HepG2 (cell line): ENCODE measurements around the gene SAPCD1. TPM values are rescaled to one million over a fixed set of nuclear protein-coding genes. Genes with fewer than 3 reads are reported as not detected.
A peak's percentile ranks its signal among the peaks of the same experiment; 100 is the strongest.

ENCODE experiments used
- ATF7-NPFF ChIP-seq: sonication (generic); formaldehyde crosslinking; IDR thresholded peaks from 2 replicates; pipeline ENCODE4 v1.8.1; 2023; ENCODE audit warnings: mild to moderate bottlenecking, low read depth, missing genetic modification reagents, moderate library complexity
- DNMT1 ChIP-seq: sonication (generic); formaldehyde crosslinking; IDR thresholded peaks from 2 replicates; pipeline ENCODE4 v1.5.1; 2020; ENCODE audit warnings: mild to moderate bottlenecking, missing genetic modification reagents
- ELF4 ChIP-seq: sonication (generic); formaldehyde crosslinking; IDR thresholded peaks from 2 replicates; pipeline ENCODE4 v1.5.0; 2020; ENCODE audit warnings: missing genetic modification reagents, mild to moderate bottlenecking, moderate library complexity, borderline replicate concordance
- FOSL1 ChIP-seq: sonication (generic); formaldehyde crosslinking; IDR thresholded peaks from 2 replicates; pipeline ENCODE4 v1.9.0; 2021; ENCODE audit warnings: missing genetic modification reagents, borderline replicate concordance
- GABPB1 ChIP-seq: IDR thresholded peaks from 2 replicates; pipeline ENCODE4 v1.6.1; 2016; ENCODE audit warnings: mild to moderate bottlenecking, missing genetic modification reagents, moderate library complexity, missing compliant biosample characterization
- HNF4G ChIP-seq, 2 experiments: sonication (generic) in 1 of 2; formaldehyde crosslinking in 1 of 2; IDR thresholded peaks; 2 replicates each; pipeline versions ENCODE4 v1.4.0 to v1.6.1; 2011 to 2020; ENCODE audit warnings: borderline replicate concordance in 2 of 2, low read depth in 2 of 2, mild to moderate bottlenecking in 2 of 2, low read length in 1 of 2, missing genetic modification reagents in 1 of 2, moderate library complexity in 1 of 2
- ISL2 ChIP-seq: sonication (generic); formaldehyde crosslinking; IDR thresholded peaks from 2 replicates; pipeline ENCODE4 v1.5.0; 2020; ENCODE audit warnings: missing genetic modification reagents
- MED1 ChIP-seq: sonication (generic); formaldehyde crosslinking; IDR thresholded peaks from 2 replicates; pipeline ENCODE4 v1.4.0; 2020; ENCODE audit warnings: missing genetic modification reagents
- NCOA2 ChIP-seq: sonication (generic); formaldehyde crosslinking; IDR thresholded peaks from 2 replicates; pipeline ENCODE4 v1.8.0; 2022; ENCODE audit warnings: inconsistent platforms
- NCOR1 ChIP-seq: fragments of 200-600 bp; sonication (generic); IDR thresholded peaks from 2 replicates; pipeline ENCODE4 v1.7.0; 2017; ENCODE audit warnings: antibody characterized with exemption, low read length, borderline replicate concordance
- NFKB2 ChIP-seq: sonication (generic); formaldehyde crosslinking; IDR thresholded peaks from 2 replicates; pipeline ENCODE4 v1.4.0; 2020; ENCODE audit warnings: missing genetic modification reagents, borderline replicate concordance
- NKX3-1 ChIP-seq: sonication (generic); formaldehyde crosslinking; IDR thresholded peaks from 2 replicates; pipeline ENCODE4 v1.5.0; 2020; ENCODE audit warnings: missing genetic modification reagents
- RARA ChIP-seq: IDR thresholded peaks from 2 replicates; pipeline ENCODE4 v1.6.1; 2016; ENCODE audit warnings: missing genetic modification reagents, missing compliant biosample characterization
- RARG ChIP-seq: sonication (generic); formaldehyde crosslinking; IDR thresholded peaks from 2 replicates; pipeline ENCODE4 v1.4.0; 2020; ENCODE audit warnings: low read depth, mild to moderate bottlenecking, missing genetic modification reagents
- RFXAP ChIP-seq: sonication (generic); formaldehyde crosslinking; IDR thresholded peaks from 2 replicates; pipeline ENCODE4 v1.4.0; 2020; ENCODE audit warnings: missing genetic modification reagents, borderline replicate concordance
- RNF219 ChIP-seq: sonication (generic); formaldehyde crosslinking; IDR thresholded peaks from 2 replicates; pipeline ENCODE4 v1.5.0; 2020; ENCODE audit warnings: mild to moderate bottlenecking, missing genetic modification reagents
- SAP130 ChIP-seq: IDR thresholded peaks from 2 replicates; pipeline ENCODE4 v1.6.1; 2016; ENCODE audit warnings: low read depth
- SOX6 ChIP-seq, 2 experiments: fragments of 450-650 bp in 1 of 2; sonication (generic) in 1 of 2; formaldehyde crosslinking in 1 of 2; IDR thresholded peaks; 2 replicates each; pipeline versions ENCODE4 v1.4.0 to v1.6.1; 2017 to 2020; ENCODE audit warnings: antibody characterized with exemption in 1 of 2, mild to moderate bottlenecking in 1 of 2, missing genetic modification reagents in 1 of 2
- SPEN ChIP-seq: sonication (generic); formaldehyde crosslinking; IDR thresholded peaks from 2 replicates; pipeline ENCODE4 v1.5.1; 2020; ENCODE audit warnings: low read depth, mild to moderate bottlenecking, missing genetic modification reagents
- TFAP4 ChIP-seq: sonication (generic); IDR thresholded peaks from 2 replicates; pipeline ENCODE4 v1.6.1; 2016; ENCODE audit warnings: low read depth, borderline replicate concordance
- ZBTB7A ChIP-seq: sonication (generic); formaldehyde crosslinking; IDR thresholded peaks from 2 replicates; pipeline ENCODE4 v1.8.0; 2022; ENCODE audit warnings: mild to moderate bottlenecking, missing genetic modification reagents
- ZMYM4 ChIP-seq: sonication (generic); formaldehyde crosslinking; IDR thresholded peaks from 2 replicates; pipeline ENCODE4 v1.8.1; 2023; ENCODE audit warnings: mild to moderate bottlenecking, missing genetic modification reagents
- ZNF335 ChIP-seq: sonication (generic); formaldehyde crosslinking; IDR thresholded peaks from 2 replicates; pipeline ENCODE4 v1.4.0; 2020; ENCODE audit warnings: missing genetic modification reagents
- ZNF556 ChIP-seq: sonication (generic); formaldehyde crosslinking; IDR thresholded peaks from 2 replicates; pipeline ENCODE4 v1.4.0; 2020; ENCODE audit warnings: mild to moderate bottlenecking, missing genetic modification reagents, borderline replicate concordance
- polyA plus RNA-seq, 8 experiments: library from polyadenylated mRNA; depleted of rRNA in 3 of 8; stranded (reverse) in 7 of 8; unstranded in 1 of 8; fragments of >200 nt; fragmentation: Illumina TruSeq in 4 of 8; extraction: Trizol in 4 of 8; gene quantifications; 2 replicates each; pipeline versions ENCODE4 v1.2.1 to v1.2.3, GENCODE V29; 2011 to 2016; ENCODE audit warnings: low read depth in 4 of 8, missing spikeins in 1 of 8, mixed read lengths in 1 of 8; ENCODE audit not compliant: insufficient read depth in 1 of 8
- total RNA-seq, 5 experiments: library from RNA; depleted of rRNA; stranded (reverse); fragments of >200 nt; fragmentation: Illumina TruSeq; extraction: Trizol; gene quantifications; 2 replicates each; pipeline ENCODE4 v1.2.3, GENCODE V29; 2016; ENCODE audit warnings: low read depth in 1 of 5
- TF ChIP-seq, protein P1 (sequence below): sonication (generic); formaldehyde crosslinking; IDR thresholded peaks from 2 replicates; pipeline ENCODE4 v1.4.0; 2020; ENCODE audit warnings: missing genetic modification reagents, borderline replicate concordance

The SAPCD1 gene
- total and polyA plus RNA-seq, 2 of the 13 experiments (the other 11 are each of a cell fraction or from before 2014, with no cell fraction given), result 2.5 to 3.9 TPM

- TF ChIP-seq SOX6 (IDR thresholded peaks at IDR 0.05) (no peak), SOX6 (CRISPR knock-in tag; IDR thresholded peaks at IDR 0.05) (peak; percentile 2; the same call in 1 of the 2 replicates), NKX3-1 (0 out of 2 replicates have a peak, but pooled peaks have one; percentile 30), ZMYM4 (CRISPR knock-in tag) (peak; percentile 22; the same call in 1 of the 2 replicates), ISL2 (CRISPR knock-in tag) (0 out of 2 replicates have a peak, but pooled peaks have one; percentile 17), ZNF335 (CRISPR knock-in tag) (peak; percentile 95), SAP130 (CRISPR knock-in tag) (peak; percentile 64), ELF4 (CRISPR knock-in tag) (no peak), HNF4G (IDR thresholded peaks at IDR 0.05; ENCODE audit: borderline replicate concordance, low read depth, low read length) (peak; percentile 50), HNF4G (CRISPR knock-in tag; IDR thresholded peaks at IDR 0.05; ENCODE audit: borderline replicate concordance, low read depth) (no peak), ATF7-NPFF (CRISPR knock-in tag) (0 out of 2 replicates have a peak, but pooled peaks have one; percentile 5), RARG (0 out of 2 replicates have a peak, but pooled peaks have one; percentile 37), GABPB1 (0 out of 2 replicates have a peak, but pooled peaks have one; percentile 7), MED1 (CRISPR knock-in tag) (no peak; the same call in 1 of the 2 replicates), ZBTB7A (CRISPR knock-in tag) (0 out of 2 replicates have a peak, but pooled peaks have one; percentile 35), RNF219 (no peak), SPEN (peak; percentile 45; the same call in 1 of the 2 replicates), DNMT1 (CRISPR knock-in tag) (0 out of 2 replicates have a peak, but pooled peaks have one; percentile 30), NCOA2 (no peak), RFXAP (CRISPR knock-in tag) (0 out of 2 replicates have a peak, but pooled peaks have one; percentile 45), NFKB2 (CRISPR knock-in tag) (peak; percentile 25; the same call in 1 of the 2 replicates), FOSL1 (CRISPR knock-in tag) (no peak), TFAP4 (peak; percentile 72; the same call in 1 of the 2 replicates), NCOR1 (0 out of 2 replicates have a peak, but pooled peaks have one; percentile 27), RARA (CRISPR knock-in tag) (peak; percentile 22; the same call in 1 of the 2 replicates), ZNF556 (CRISPR knock-in tag) (peak; percentile 46; the same call in 1 of the 2 replicates)
- TF ChIP-seq, protein P1, sequence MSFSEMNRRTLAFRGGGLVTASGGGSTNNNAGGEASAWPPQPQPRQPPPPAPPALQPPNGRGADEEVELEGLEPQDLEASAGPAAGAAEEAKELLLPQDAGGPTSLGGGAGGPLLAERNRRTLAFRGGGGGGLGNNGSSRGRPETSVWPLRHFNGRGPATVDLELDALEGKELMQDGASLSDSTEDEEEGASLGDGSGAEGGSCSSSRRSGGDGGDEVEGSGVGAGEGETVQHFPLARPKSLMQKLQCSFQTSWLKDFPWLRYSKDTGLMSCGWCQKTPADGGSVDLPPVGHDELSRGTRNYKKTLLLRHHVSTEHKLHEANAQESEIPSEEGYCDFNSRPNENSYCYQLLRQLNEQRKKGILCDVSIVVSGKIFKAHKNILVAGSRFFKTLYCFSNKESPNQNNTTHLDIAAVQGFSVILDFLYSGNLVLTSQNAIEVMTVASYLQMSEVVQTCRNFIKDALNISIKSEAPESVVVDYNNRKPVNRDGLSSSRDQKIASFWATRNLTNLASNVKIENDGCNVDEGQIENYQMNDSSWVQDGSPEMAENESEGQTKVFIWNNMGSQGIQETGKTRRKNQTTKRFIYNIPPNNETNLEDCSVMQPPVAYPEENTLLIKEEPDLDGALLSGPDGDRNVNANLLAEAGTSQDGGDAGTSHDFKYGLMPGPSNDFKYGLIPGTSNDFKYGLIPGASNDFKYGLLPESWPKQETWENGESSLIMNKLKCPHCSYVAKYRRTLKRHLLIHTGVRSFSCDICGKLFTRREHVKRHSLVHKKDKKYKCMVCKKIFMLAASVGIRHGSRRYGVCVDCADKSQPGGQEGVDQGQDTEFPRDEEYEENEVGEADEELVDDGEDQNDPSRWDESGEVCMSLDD (CRISPR knock-in tag), result 0 out of 2 replicates have a peak, but pooled peaks have one; percentile 81
These were observed 15.7 kb downstream of the SAPCD1 start (continued) for GRCh38 chr6:31778193-31778592.
